DOHH2 (cell line): ENCODE data around the gene FASTKD1.
"Not testable (repeated sequence)": the region's sequence is repeated elsewhere in the genome, so short reads cannot be mapped to it uniquely, and the experiment has no call there.

Source experiments
- H3F3A ChIP-seq: fragments of 200-600 bp; sonication (generic), shearing (Covaris generic); 2 replicates; pipeline ENCODE4 v1.6.0; 2016; ENCODE audit warnings: antibody characterized with exemption, mild to moderate bottlenecking; ENCODE audit not compliant: control insufficient read depth, insufficient read depth
- H3K27ac ChIP-seq: fragments of 200-600 bp; sonication (generic); 2 replicates; pipeline ENCODE4 v1.5.1; 2014; ENCODE audit warnings: low read depth, mild to moderate bottlenecking, low read length, moderate library complexity
- H3K27me3 ChIP-seq: fragments of 200-600 bp; sonication (generic); 2 replicates; pipeline ENCODE4 v1.6.1; 2014; ENCODE audit warnings: mild to moderate bottlenecking, low read length, mixed read lengths; ENCODE audit not compliant: control insufficient read depth
- H3K36me3 ChIP-seq: fragments of 200-600 bp; sonication (generic); 2 replicates; pipeline ENCODE4 v1.6.1; 2014; ENCODE audit warnings: mild to moderate bottlenecking, low read length, moderate library complexity, mixed read lengths; ENCODE audit not compliant: control insufficient read depth
- H3K4me1 ChIP-seq: fragments of 200-600 bp; sonication (generic); 2 replicates; pipeline ENCODE4 v1.6.1; 2014; ENCODE audit warnings: mild to moderate bottlenecking, low read length, mixed read lengths; ENCODE audit not compliant: control insufficient read depth
- H3K4me2 ChIP-seq: fragments of 200-600 bp; sonication (generic); 2 replicates; pipeline ENCODE4 v1.6.0; 2014; ENCODE audit warnings: mild to moderate bottlenecking, low read length, moderate library complexity
- H3K4me3 ChIP-seq: fragments of 200-600 bp; sonication (generic); 2 replicates; pipeline ENCODE4 v1.5.1; 2014; ENCODE audit warnings: mild to moderate bottlenecking, low read length, mixed read lengths
- H3K79me2 ChIP-seq: fragments of 200-600 bp; sonication (generic); 2 replicates; pipeline ENCODE4 v1.6.1; 2014; ENCODE audit warnings: mild to moderate bottlenecking, low read length, mixed read lengths; ENCODE audit not compliant: control insufficient read depth
- H3K9me2 ChIP-seq: fragments of 200-600 bp; sonication (generic); replicated peaks from 2 replicates; pipeline ENCODE4 v1.6.1; 2014; ENCODE audit warnings: mild to moderate bottlenecking, low read length, mixed read lengths; ENCODE audit not compliant: control insufficient read depth
- H3K9me3 ChIP-seq: fragments of 200-600 bp; sonication (generic); 2 replicates; pipeline ENCODE4 v1.6.1; 2014; ENCODE audit warnings: antibody characterized with exemption, low read length, mixed read lengths; ENCODE audit not compliant: control insufficient read depth, insufficient read depth
- H4K20me1 ChIP-seq: fragments of 200-600 bp; sonication (generic); 2 replicates; pipeline ENCODE4 v1.6.0; 2014; ENCODE audit warnings: low read depth, mild to moderate bottlenecking, antibody characterized with exemption, low read length, moderate library complexity; ENCODE audit not compliant: control insufficient read depth, insufficient read depth
- CTCF ChIP-seq: fragments of 200-600 bp; sonication (generic); IDR thresholded peaks from one replicate; pipeline ENCODE4 v1.5.1; 2014; ENCODE audit warnings: antibody characterized with exemption, mild to moderate bottlenecking, low read depth, low read length; ENCODE audit not compliant: poor library complexity, severe bottlenecking
- EZH2phosphoT487 ChIP-seq: fragments of 200-600 bp; sonication (generic); IDR thresholded peaks from 2 replicates; pipeline ENCODE4 v1.6.1; 2017; ENCODE audit warnings: borderline replicate concordance, mild to moderate bottlenecking, antibody characterized with exemption, low read length, moderate library complexity, mixed read lengths

Gene FASTKD1

GRCh38 chr2:169523681-169524080 lies 50.0 kb downstream of the FASTKD1 start:
- Histone ChIP-seq H3K27ac (no peak overlapping the region), H3K27me3 (no peaks in the 10 kb centered on the region), H3K4me1 (no peaks in the 10 kb centered on the region), H3K4me2 (no peak overlapping the region), H3K9me3 (no peaks in the 10 kb centered on the region), H3K79me2 (no peaks in the 10 kb centered on the region), H4K20me1 (no peaks in the 10 kb centered on the region), H3K36me3 (no peaks in the 10 kb centered on the region), H3K4me3 (no peak overlapping the region), H3F3A (no peaks in the 10 kb centered on the region), H3K9me2 (no peaks in the 10 kb centered on the region)
- TF ChIP-seq CTCF (no peak), EZH2phosphoT487 (no peak)

DNA sequence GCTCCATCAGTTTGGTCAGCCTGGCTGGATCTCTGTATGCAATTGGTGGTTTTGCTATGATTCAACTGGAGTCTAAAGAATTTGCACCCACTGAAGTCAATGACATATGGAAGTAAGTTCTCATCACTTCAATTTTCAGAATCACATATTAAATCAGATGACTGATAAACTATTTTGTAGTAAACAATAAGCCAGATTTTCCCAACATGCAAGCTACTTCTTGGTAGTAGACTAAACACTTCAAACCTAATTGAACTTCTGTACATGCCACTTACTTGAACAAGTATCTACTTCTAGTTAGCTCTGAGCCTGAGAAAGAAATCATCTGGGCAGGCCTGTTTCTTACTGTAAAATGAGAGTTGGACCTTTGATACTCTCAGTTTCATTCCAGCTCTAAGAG lies 52.8 kb downstream of the FASTKD1 start:
- no peak for TF ChIP-seq EZH2phosphoT487
- no peak for TF ChIP-seq CTCF
- H3K27me3 ChIP-seq = no peaks in the 10 kb centered on the region
- H3F3A ChIP-seq = no peaks in the 10 kb centered on the region
- H3K4me2 ChIP-seq = no peak overlapping the region
- H3K4me3 ChIP-seq = no peak overlapping the region
- no peak overlapping the region for H3K27ac ChIP-seq
- H3K4me1 ChIP-seq = no peaks in the 10 kb centered on the region
- no peaks in the 10 kb centered on the region for H3K9me3 ChIP-seq
- H4K20me1 ChIP-seq = no peaks in the 10 kb centered on the region
- no peaks in the 10 kb centered on the region for H3K36me3 ChIP-seq
- no peaks in the 10 kb centered on the region for H3K9me2 ChIP-seq
- H3K79me2 ChIP-seq = no peaks in the 10 kb centered on the region

DNA sequence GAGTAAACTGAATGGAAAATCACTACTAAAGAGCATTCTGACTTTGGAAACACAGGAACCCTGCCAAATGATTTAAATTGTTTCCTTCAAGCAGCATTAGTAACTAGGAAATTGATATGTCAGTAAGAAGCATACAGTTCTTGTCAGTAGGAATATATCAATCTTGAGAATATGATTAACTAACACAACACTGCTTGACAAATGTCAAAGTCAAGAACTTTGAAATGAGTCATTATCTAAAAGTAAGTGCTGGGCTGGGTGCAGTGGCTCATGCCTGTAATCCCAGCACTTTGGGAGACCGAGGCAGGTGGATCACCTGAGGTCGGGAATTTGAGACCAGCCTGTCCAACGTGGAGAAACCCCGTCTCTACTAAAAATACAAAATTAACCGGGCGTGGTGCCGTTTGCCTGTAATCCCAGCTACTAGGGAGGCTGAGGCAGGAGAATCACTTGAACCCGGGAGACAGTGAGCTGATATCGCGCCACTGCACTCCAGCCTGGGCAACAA lies 57.1 kb downstream of the FASTKD1 start:
- H3K4me2 ChIP-seq, H3K36me3 ChIP-seq, H3K9me3 ChIP-seq, H4K20me1 ChIP-seq, H3K79me2 ChIP-seq, H3F3A ChIP-seq, H3K27me3 ChIP-seq, H3K27ac ChIP-seq, H3K9me2 ChIP-seq, H3K4me1 ChIP-seq, H3K4me3 ChIP-seq: not testable (repeated sequence)

DNA sequence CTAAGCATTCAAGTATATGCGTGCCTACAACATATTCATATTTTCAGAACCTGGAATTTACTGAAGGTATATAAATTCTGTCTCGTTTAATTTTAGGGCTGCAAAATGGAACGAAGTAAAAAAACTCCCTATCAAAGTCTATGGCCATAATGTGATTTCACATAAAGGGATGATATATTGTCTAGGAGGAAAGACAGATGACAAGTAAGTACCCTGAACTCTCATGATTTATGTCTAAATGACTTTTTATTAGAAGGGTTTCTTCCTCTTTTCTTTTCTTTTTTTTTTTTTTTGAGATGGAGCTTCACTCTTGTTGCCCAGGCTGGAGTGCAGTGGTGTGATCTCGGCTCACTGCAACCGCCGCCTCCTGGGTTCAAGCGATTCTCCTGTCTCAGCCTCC lies 58.9 kb downstream of the FASTKD1 start:
- not testable (repeated sequence) for H3K9me3 ChIP-seq, H3K27ac ChIP-seq, H3F3A ChIP-seq, H3K4me1 ChIP-seq, H3K9me2 ChIP-seq, H3K4me3 ChIP-seq, H4K20me1 ChIP-seq, H3K79me2 ChIP-seq, H3K27me3 ChIP-seq, H3K4me2 ChIP-seq, H3K36me3 ChIP-seq

- Histone ChIP-seq H3K9me2 (no peaks in the 10 kb centered on the region), H3K4me3 (no peak overlapping the region), H3K4me2 (no peak overlapping the region), H3K36me3 (no peaks in the 10 kb centered on the region), H3K9me3 (no peaks in the 10 kb centered on the region), H4K20me1 (no peaks in the 10 kb centered on the region), H3K27me3 (no peaks in the 10 kb centered on the region), H3K27ac (no peak overlapping the region), H3F3A (no peaks in the 10 kb centered on the region), H3K79me2 (no peaks in the 10 kb centered on the region), H3K4me1 (no peaks in the 10 kb centered on the region)
- TF ChIP-seq CTCF = no peak
- TF ChIP-seq EZH2phosphoT487 = no peak
These were observed 59.7 kb downstream of the FASTKD1 start for GRCh38 chr2:169513926-169514325.
